Left ventricle myocardium inferior (tissue), 1 donor: Measurements from ENCODE around the gene ARHGAP26. TPM values are rescaled to one million over a fixed set of nuclear protein-coding genes. Genes with fewer than 3 reads are reported as not detected.

ENCODE experiments used
- DNase-seq: peaks from one replicate; pipeline ENCODE4 v3.0.0-alpha.2; 2020
- H3K27ac ChIP-seq: fragments of 200-600 bp; replicated peaks from 2 replicates; pipeline ENCODE4 v1.8.0; 2021
- H3K27me3 ChIP-seq: fragments of 200-600 bp; 2 replicates; pipeline ENCODE4 v1.8.0; 2021; ENCODE audit warnings: low read depth
- H3K36me3 ChIP-seq: fragments of 200-600 bp; 2 replicates; pipeline ENCODE4 v1.8.0; 2021
- H3K4me1 ChIP-seq: fragments of 200-600 bp; 2 replicates; pipeline ENCODE4 v1.8.0; 2021
- H3K4me3 ChIP-seq: fragments of 200-600 bp; 2 replicates; pipeline ENCODE4 v1.8.0; 2021; ENCODE audit warnings: mild to moderate bottlenecking, moderate library complexity
- H3K9me3 ChIP-seq: fragments of 200-600 bp; replicated peaks from 2 replicates; pipeline ENCODE4 v1.8.0; 2021
- intact Hi-C: fragments of 100-400 bp; cut with micrococcal nuclease; formaldehyde crosslinking; loops from one replicate; pipeline ENCODE4 v1.11.0; 2022
- total RNA-seq: library from RNA; stranded (reverse); fragmentation: NEBNext Ultra II Directional; extraction: Animal tissue kit (Norgen Biotek cat#: 25700); gene quantifications from one replicate; pipeline ENCODE4 v1.2.1, GENCODE V29; 2021
- TF ChIP-seq, protein P1 (sequence below): fragments of 200-600 bp; IDR thresholded peaks from 2 replicates; pipeline ENCODE4 v1.8.0; 2021; ENCODE audit warnings: antibody characterized with exemption, mild to moderate bottlenecking, borderline replicate concordance
- donor health status: DM: no; HTN: yes; CAD: no; lungs with severe emphysema.

ARHGAP26 gene
- total RNA-seq, 1 donor from 2014 or later, result 35.7 TPM

DNA sequence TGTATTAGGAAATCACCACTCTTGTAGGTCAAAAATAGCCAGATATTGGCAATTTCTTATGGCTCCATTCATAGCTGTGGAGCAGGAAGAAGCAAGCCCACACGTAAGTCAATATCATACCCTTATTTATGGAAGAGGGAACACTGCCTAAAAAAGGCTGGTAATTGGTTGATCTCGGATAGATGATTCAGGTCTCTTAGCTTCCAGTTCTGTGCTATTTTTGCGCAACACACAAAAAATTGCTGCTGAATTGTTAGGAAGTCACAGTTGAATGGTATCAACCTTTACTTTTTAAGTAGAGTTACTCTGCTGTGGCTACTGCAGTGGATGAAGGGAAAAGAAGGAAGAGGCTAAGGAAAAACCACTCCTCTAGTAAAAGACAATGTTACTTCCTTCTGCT is 168.8 kb downstream of the ARHGAP26 start:
- Histone ChIP-seq H3K4me1 (peaks cover 77% of the 10 kb centered on the region), H3K27ac (peak overlapping the region; percentile 61), H3K9me3 (no peaks in the 10 kb centered on the region), H3K36me3 (no peaks in the 10 kb centered on the region), H3K4me3 (no peak overlapping the region), H3K27me3 (no peaks in the 10 kb centered on the region)
- TF ChIP-seq, protein P1, sequence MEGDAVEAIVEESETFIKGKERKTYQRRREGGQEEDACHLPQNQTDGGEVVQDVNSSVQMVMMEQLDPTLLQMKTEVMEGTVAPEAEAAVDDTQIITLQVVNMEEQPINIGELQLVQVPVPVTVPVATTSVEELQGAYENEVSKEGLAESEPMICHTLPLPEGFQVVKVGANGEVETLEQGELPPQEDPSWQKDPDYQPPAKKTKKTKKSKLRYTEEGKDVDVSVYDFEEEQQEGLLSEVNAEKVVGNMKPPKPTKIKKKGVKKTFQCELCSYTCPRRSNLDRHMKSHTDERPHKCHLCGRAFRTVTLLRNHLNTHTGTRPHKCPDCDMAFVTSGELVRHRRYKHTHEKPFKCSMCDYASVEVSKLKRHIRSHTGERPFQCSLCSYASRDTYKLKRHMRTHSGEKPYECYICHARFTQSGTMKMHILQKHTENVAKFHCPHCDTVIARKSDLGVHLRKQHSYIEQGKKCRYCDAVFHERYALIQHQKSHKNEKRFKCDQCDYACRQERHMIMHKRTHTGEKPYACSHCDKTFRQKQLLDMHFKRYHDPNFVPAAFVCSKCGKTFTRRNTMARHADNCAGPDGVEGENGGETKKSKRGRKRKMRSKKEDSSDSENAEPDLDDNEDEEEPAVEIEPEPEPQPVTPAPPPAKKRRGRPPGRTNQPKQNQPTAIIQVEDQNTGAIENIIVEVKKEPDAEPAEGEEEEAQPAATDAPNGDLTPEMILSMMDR, result no peak
- DNase-seq, result no peak
- intact Hi-C loops, result no loop called here

DNA sequence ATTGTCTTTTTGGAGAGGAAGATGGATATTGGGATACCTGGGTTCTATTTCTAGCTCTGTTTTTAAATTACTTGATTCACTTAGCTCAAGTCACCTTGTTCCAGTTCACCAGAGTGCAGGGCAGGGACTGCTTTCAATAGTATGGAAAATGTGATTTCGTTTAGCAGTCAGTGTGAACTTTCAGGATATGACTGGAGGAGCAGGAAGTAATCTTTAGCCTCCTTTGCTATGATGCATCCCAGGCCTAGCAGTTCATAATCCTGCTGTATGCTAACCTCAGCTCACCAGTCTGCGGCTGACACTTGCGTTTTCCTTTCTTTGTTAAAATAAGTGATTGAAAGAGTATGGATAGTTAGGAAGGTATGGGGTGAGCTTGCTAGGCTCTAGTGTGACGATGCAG is 169.7 kb downstream of the ARHGAP26 start:
- Histone ChIP-seq H3K4me3 (no peak overlapping the region), H3K9me3 (no peaks in the 10 kb centered on the region), H3K36me3 (no peaks in the 10 kb centered on the region), H3K27me3 (no peaks in the 10 kb centered on the region), H3K27ac (peak overlapping the region; percentile 61), H3K4me1 (peaks cover 75% of the 10 kb centered on the region)
- no peak for DNase-seq
- TF ChIP-seq, protein P1, result no peak
- intact Hi-C loops, result no loop called here

DNA sequence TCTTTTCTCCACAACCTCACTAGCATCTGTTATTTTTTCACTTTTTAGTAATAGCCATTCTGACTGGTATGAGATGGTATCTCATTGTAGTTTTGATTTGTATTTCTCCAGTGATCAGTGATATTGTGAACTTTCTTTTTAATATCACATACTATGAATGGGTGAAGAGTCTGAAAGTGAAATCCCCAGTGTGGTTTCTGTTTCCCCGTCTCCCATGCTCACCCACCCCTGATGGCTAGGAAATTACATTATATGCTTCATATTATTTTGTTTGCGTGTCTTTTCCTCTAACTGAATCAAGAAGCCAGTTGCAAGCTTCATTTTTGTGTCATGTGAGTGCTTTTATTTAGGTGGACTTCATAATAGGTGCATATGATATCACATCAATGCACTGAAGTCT is 171.1 kb downstream of the ARHGAP26 start:
- intact Hi-C loops, result no loop called here

DNA sequence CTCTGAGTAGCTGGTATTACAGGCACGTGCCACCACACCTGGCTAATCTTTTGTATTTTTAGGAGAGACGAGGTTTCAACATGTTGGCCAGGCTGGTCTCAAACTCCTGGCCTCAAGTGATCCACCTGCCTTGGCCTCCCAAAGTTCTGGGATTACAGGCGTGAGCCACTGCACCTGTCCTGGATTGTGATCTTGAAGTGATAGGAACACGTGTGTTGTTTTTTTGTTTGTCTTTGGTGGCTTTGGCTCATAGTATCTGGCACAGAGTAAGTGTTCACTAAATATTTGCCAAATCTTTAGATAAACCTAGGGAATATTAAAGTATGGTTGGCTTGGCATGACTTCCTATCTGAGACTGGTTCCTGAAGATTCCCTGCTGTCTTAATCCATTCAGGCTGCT is 172.7 kb downstream of the ARHGAP26 start:
- H3K4me3 ChIP-seq, result no peak overlapping the region
- TF ChIP-seq, protein P1, result no peak
- no peaks in the 10 kb centered on the region for H3K27me3 ChIP-seq
- H3K36me3 ChIP-seq, result no peaks in the 10 kb centered on the region
- no peaks in the 10 kb centered on the region for H3K9me3 ChIP-seq
- intact Hi-C loops, result no loop called here
- H3K4me1 ChIP-seq, result peaks cover 77% of the 10 kb centered on the region
- H3K27ac ChIP-seq, result no peak overlapping the region
- no peak for DNase-seq

More for the DNA sequence above, 171.1 kb downstream of the ARHGAP26 start:
- no peaks in the 10 kb centered on the region for H3K27me3 ChIP-seq
- H3K27ac ChIP-seq, result no peak overlapping the region
- no peak for DNase-seq
- H3K36me3 ChIP-seq, result no peaks in the 10 kb centered on the region
- peaks cover 75% of the 10 kb centered on the region for H3K4me1 ChIP-seq
- no peaks in the 10 kb centered on the region for H3K9me3 ChIP-seq
- TF ChIP-seq, protein P1, result no peak
- H3K4me3 ChIP-seq, result no peak overlapping the region

DNA sequence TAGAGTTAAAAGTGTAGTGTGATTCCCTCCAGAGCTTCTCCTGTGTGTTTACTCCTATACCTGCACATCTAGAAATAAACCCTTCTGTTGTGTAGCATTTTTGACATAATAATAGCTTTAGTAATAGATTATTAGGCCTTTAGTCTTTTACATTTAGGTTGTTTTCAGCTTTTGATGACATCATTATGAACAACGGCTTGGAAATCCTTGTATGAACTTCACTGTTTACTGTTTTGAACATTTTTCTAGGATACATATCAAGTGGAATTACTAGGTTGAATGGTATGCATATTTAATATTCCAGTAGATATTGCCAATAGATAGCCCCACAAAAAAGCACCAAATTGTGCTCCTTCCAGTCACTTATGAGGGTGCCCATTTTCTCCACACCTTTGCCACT is 174.0 kb downstream of the ARHGAP26 start:
- no peak overlapping the region for H3K27ac ChIP-seq
- H3K4me3 ChIP-seq, result no peak overlapping the region
- H3K27me3 ChIP-seq, result no peaks in the 10 kb centered on the region
- no peaks in the 10 kb centered on the region for H3K9me3 ChIP-seq
- DNase-seq, result no peak
- intact Hi-C loops, result no loop called here
- peaks cover 65% of the 10 kb centered on the region for H3K4me1 ChIP-seq
- TF ChIP-seq, protein P1, result no peak
- no peaks in the 10 kb centered on the region for H3K36me3 ChIP-seq

DNA sequence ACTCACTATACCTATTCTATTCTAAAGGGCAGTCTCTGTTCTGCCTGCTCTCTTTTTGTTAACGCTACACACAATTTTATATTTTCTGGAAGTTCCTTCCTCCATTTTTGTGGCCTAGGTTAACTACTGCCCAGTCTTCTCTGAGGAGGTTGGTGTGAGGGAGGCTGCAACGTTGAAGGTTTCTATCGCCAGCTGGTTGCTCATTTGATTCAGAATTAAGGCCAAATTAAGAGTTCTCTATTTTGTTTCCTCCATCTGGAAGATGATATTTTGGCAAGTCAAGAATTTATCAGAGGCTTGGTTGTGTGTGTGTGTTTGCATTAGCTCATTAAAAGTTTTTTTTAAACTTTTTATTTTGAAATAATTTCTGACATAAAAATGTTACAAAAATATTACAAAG is 175.1 kb downstream of the ARHGAP26 start:
- Histone ChIP-seq H3K4me3 (no peak overlapping the region), H3K4me1 (peaks cover 63% of the 10 kb centered on the region), H3K36me3 (no peaks in the 10 kb centered on the region), H3K9me3 (no peaks in the 10 kb centered on the region), H3K27ac (peak overlapping the region; percentile 11), H3K27me3 (no peaks in the 10 kb centered on the region)
- TF ChIP-seq, protein P1, result no peak
- DNase-seq, result no peak
- intact Hi-C loops, result no loop called here
